GM06990 (cell line): ENCODE results near the gene RCVRN.

Experiments
- DNase-seq: peaks from one replicate; pipeline ENCODE4 v3.0.0-alpha.2; 2011; ENCODE audit not compliant: insufficient read length; ENCODE audit errors: extremely low read depth
- H3K27me3 ChIP-seq: replicated peaks from 2 replicates; pipeline ENCODE4 v1.6.0; 2011; ENCODE audit warnings: low read length; ENCODE audit not compliant: control insufficient read depth, insufficient read depth
- H3K36me3 ChIP-seq: 2 replicates; pipeline ENCODE4 v1.5.1; 2011; ENCODE audit warnings: low read length; ENCODE audit not compliant: control insufficient read depth, insufficient read depth
- H3K4me3 ChIP-seq: replicated peaks from 2 replicates; pipeline ENCODE4 v1.5.1; 2011; ENCODE audit warnings: low read depth, mild to moderate bottlenecking, control low read depth, low read length
- CTCF ChIP-seq: IDR thresholded peaks from 2 replicates; pipeline ENCODE4 v1.5.1; 2011; ENCODE audit warnings: low read length, control low read depth, mild to moderate bottlenecking, inconsistent platforms; ENCODE audit not compliant: insufficient read depth, poor library complexity, severe bottlenecking

The RCVRN gene

GRCh38 chr17:9905078-9905415, at the start of gene RCVRN:
TSS of gene RCVRN (minus strand) at chr17:9905271. CDS start at chr17:9905180, 91 bp downstream.
- Histone ChIP-seq H3K36me3 (no peaks in the 10 kb centered on the region), H3K4me3 (no peak within 1 kb of the TSS), H3K27me3 (peaks cover 1% of the 10 kb centered on the region; the same call in 1 of the 2 replicates)
- TF ChIP-seq CTCF, result no peak
- no peak for DNase-seq

GRCh38 chr17:9953492-9953891, 48.4 kb upstream of the RCVRN start:
- Histone ChIP-seq H3K36me3 (peaks cover 7% of the 10 kb centered on the region), H3K27me3 (no peaks in the 10 kb centered on the region), H3K4me3 (no peak overlapping the region)
- no peak for DNase-seq
- TF ChIP-seq CTCF, result no peak

- no peaks in the 10 kb centered on the region for H3K27me3 ChIP-seq
- no peak for TF ChIP-seq CTCF
- no peak for DNase-seq
- H3K4me3 ChIP-seq, result no peak overlapping the region
- peaks cover 4% of the 10 kb centered on the region for H3K36me3 ChIP-seq
Measured at GRCh38 chr17:9951803-9952202, 46.7 kb upstream of the RCVRN start.

GRCh38 chr17:9948928-9949327, 43.9 kb upstream of the RCVRN start:
- no peaks in the 10 kb centered on the region for H3K27me3 ChIP-seq
- no peak for TF ChIP-seq CTCF
- DNase-seq, result no peak
- peaks cover 8% of the 10 kb centered on the region for H3K36me3 ChIP-seq
- no peak overlapping the region for H3K4me3 ChIP-seq

- H3K36me3 ChIP-seq, result peaks cover 33% of the 10 kb centered on the region
Measured at GRCh38 chr17:9944704-9945103, 39.6 kb upstream of the RCVRN start.

More at GRCh38 chr17:9944704-9945103, 39.6 kb upstream of the RCVRN start:
- no peak for DNase-seq
- TF ChIP-seq CTCF, result no peak
- Histone ChIP-seq H3K27me3 (no peaks in the 10 kb centered on the region), H3K4me3 (no peak overlapping the region)
